Vagina (tissue), 2 donors: ENCODE results near the gene SRRM4. TPM values are rescaled to one million over a fixed set of nuclear protein-coding genes. Genes with fewer than 3 reads are reported as not detected.

ENCODE experiments used
- DNase-seq, 2 donors: peaks; one replicate each; pipeline ENCODE4 v3.0.0-alpha.2; 2017; ENCODE audit errors: extremely low spot score in 2 of 2
- H3K27ac ChIP-seq: fragments of 200-600 bp; sonication (generic); one replicate; pipeline ENCODE4 v1.5.1; 2019
- H3K27me3 ChIP-seq: fragments of 200-600 bp; sonication (generic); one replicate; pipeline ENCODE4 v1.5.1; 2019
- H3K36me3 ChIP-seq, 2 donors: fragments of 200-600 bp; sonication (generic); one replicate each; pipeline ENCODE4 v1.5.1; 2017 to 2019
- H3K4me1 ChIP-seq: fragments of 200-600 bp; sonication (generic); one replicate; pipeline ENCODE4 v1.5.1; 2019
- H3K4me3 ChIP-seq, 2 donors: fragments of 200-600 bp; sonication (generic); 1 replicate in 1 of 2; 2 replicates in 1 of 2; pipeline ENCODE4 v1.5.1; 2016 to 2019
- H3K9me3 ChIP-seq: fragments of 200-600 bp; sonication (generic); one replicate; pipeline ENCODE4 v1.5.1; 2019
- POLR2A ChIP-seq, 2 donors: fragments of 450-650 bp; IDR thresholded peaks; one replicate each; pipeline ENCODE4 v1.6.1; 2017; ENCODE audit warnings: antibody characterized with exemption in 2 of 2, mild to moderate bottlenecking in 2 of 2, moderate library complexity in 2 of 2
- POLR2AphosphoS5 ChIP-seq, 2 donors: sonication (generic); formaldehyde crosslinking; IDR thresholded peaks; one replicate each; pipeline ENCODE4 v1.9.0; 2017; ENCODE audit warnings: antibody characterized with exemption in 2 of 2, mild to moderate bottlenecking in 2 of 2, low read depth in 1 of 2; ENCODE audit not compliant: insufficient read depth in 1 of 2
- intact Hi-C: fragments of 100-400 bp; cut with DNase I; formaldehyde crosslinking; loops from one replicate; pipeline ENCODE4 v1.15.1; 2023
- total RNA-seq: library from RNA; depleted of rRNA; stranded (reverse); fragments of >200 nt; gene quantifications from one replicate; pipeline ENCODE4 v1.2.3, GENCODE V29; 2016
- TF ChIP-seq, protein P1 (sequence below), 3 experiments: fragments of 450-650 bp in 2 of 3; fragments of 200-600 bp in 1 of 3; sonication (generic) in 1 of 3; IDR thresholded peaks; one replicate each; pipeline ENCODE4 v1.5.1; 2017 to 2019; ENCODE audit warnings: antibody characterized with exemption in 3 of 3, mild to moderate bottlenecking in 2 of 3, moderate library complexity in 2 of 3

SRRM4 gene
- total RNA-seq, 1 donor from 2014 or later, result under 0.01 TPM

GRCh38 chr12:119176267-119177055 is 195.1 kb downstream of the SRRM4 start:
- intact Hi-C loops, result no loop called here
- H3K27me3 ChIP-seq, result no peaks in the 10 kb centered on the region
- peak in 1 of 2 donors; percentile 95 for DNase-seq
- peak overlapping the region; percentile 32 to 51 for H3K4me3 ChIP-seq
- no peaks in the 10 kb centered on the region for H3K9me3 ChIP-seq
- TF ChIP-seq POLR2AphosphoS5 (IDR thresholded peaks at IDR 0.05; ENCODE audit: insufficient read depth in 1 of 2, low read depth in 1 of 2), result peak; percentile 90 to 91
- TF ChIP-seq, protein P1, sequence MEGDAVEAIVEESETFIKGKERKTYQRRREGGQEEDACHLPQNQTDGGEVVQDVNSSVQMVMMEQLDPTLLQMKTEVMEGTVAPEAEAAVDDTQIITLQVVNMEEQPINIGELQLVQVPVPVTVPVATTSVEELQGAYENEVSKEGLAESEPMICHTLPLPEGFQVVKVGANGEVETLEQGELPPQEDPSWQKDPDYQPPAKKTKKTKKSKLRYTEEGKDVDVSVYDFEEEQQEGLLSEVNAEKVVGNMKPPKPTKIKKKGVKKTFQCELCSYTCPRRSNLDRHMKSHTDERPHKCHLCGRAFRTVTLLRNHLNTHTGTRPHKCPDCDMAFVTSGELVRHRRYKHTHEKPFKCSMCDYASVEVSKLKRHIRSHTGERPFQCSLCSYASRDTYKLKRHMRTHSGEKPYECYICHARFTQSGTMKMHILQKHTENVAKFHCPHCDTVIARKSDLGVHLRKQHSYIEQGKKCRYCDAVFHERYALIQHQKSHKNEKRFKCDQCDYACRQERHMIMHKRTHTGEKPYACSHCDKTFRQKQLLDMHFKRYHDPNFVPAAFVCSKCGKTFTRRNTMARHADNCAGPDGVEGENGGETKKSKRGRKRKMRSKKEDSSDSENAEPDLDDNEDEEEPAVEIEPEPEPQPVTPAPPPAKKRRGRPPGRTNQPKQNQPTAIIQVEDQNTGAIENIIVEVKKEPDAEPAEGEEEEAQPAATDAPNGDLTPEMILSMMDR (IDR thresholded peaks at IDR 0.05), result no peak
- TF ChIP-seq POLR2A (IDR thresholded peaks at IDR 0.05), result peak in 1 of 2 donors; percentile 30
- H3K36me3 ChIP-seq, result no peaks in the 10 kb centered on the region
- H3K4me1 ChIP-seq, result peaks cover 33% of the 10 kb centered on the region
- peak overlapping the region; percentile 95 for H3K27ac ChIP-seq

- Histone ChIP-seq H3K27ac (peak overlapping the region; percentile 95), H3K27me3 (no peaks in the 10 kb centered on the region)
- intact Hi-C loops, result no loop called here
Measured at GRCh38 chr12:119177056-119177325, 195.7 kb downstream of the SRRM4 start.

GRCh38 chr12:119177724-119178380 is 196.5 kb downstream of the SRRM4 start:
- TF ChIP-seq POLR2AphosphoS5 (IDR thresholded peaks at IDR 0.05; ENCODE audit: insufficient read depth in 1 of 2, low read depth in 1 of 2), result no peak
- TF ChIP-seq POLR2A (IDR thresholded peaks at IDR 0.05), result no peak
- TF ChIP-seq, protein P1 (IDR thresholded peaks at IDR 0.05), result no peak
- no peaks in the 10 kb centered on the region for H3K9me3 ChIP-seq
- DNase-seq, result no peak
- peaks cover 44% of the 10 kb centered on the region for H3K4me1 ChIP-seq
- H3K27ac ChIP-seq, result peak overlapping the region; percentile 95
- intact Hi-C loops, result no loop called here
- no peaks in the 10 kb centered on the region for H3K36me3 ChIP-seq
- no peaks in the 10 kb centered on the region for H3K27me3 ChIP-seq
- H3K4me3 ChIP-seq, result no peak overlapping the region

More at GRCh38 chr12:119177056-119177325, 195.7 kb downstream of the SRRM4 start:
- Histone ChIP-seq H3K4me1 (peaks cover 36% of the 10 kb centered on the region), H3K4me3 (no peak overlapping the region), H3K36me3 (no peaks in the 10 kb centered on the region), H3K9me3 (no peaks in the 10 kb centered on the region)
- TF ChIP-seq, protein P1 (IDR thresholded peaks at IDR 0.05), result no peak
- TF ChIP-seq POLR2A (IDR thresholded peaks at IDR 0.05), result no peak
- TF ChIP-seq POLR2AphosphoS5 (IDR thresholded peaks at IDR 0.05; ENCODE audit: insufficient read depth in 1 of 2, low read depth in 1 of 2), result no peak
- DNase-seq, result no peak

GRCh38 chr12:119178544-119179334 is 197.4 kb downstream of the SRRM4 start, which contains the start of gene HSPB8:
HSPB8 (plus strand) TSS chr12:119178931; CDS start chr12:119179313, 382 bp downstream.
- Histone ChIP-seq H3K4me1 (peaks cover 51% of the 10 kb centered on the region), H3K4me3 (peak within 1 kb of the TSS; percentile 61 to 65), H3K36me3 (no peaks in the 10 kb centered on the region), H3K27ac (peak within 1 kb of the TSS; percentile 95), H3K27me3 (no peaks in the 10 kb centered on the region), H3K9me3 (no peaks in the 10 kb centered on the region)
- intact Hi-C loops, result no loop called here
- TF ChIP-seq POLR2A (IDR thresholded peaks at IDR 0.05) (peak in 1 of 2 donors; percentile 90), POLR2AphosphoS5 (IDR thresholded peaks at IDR 0.05; ENCODE audit: insufficient read depth in 1 of 2, low read depth in 1 of 2) (peak; percentile 94 to 95)
- TF ChIP-seq, protein P1 (IDR thresholded peaks at IDR 0.05), result no peak
- DNase-seq, result peak in 1 of 2 donors; percentile 96
